A549 (cell line): Measurements from ENCODE around the gene NRXN3.

Source experiments
- CHD2 ChIP-seq: fragments of 150-350 bp; IDR thresholded peaks from 2 replicates; pipeline ENCODE4 v1.6.1; 2014; ENCODE audit warnings: low read length; ENCODE audit not compliant: partially characterized antibody
- FOSL2 ChIP-seq, 2 experiments: fragments of 450-650 bp in 1 of 2; fragments of >200 bp in 1 of 2; sonication (Bioruptor Twin) in 1 of 2; formaldehyde crosslinking; IDR thresholded peaks; 2 replicates each; pipeline versions ENCODE4 v1.5.0 to v1.6.1; 2016 to 2020; ENCODE audit warnings: mild to moderate bottlenecking in 1 of 2, moderate library complexity in 1 of 2
- MAZ ChIP-seq: fragments of 150-350 bp; IDR thresholded peaks from 2 replicates; pipeline ENCODE4 v1.6.1; 2014; ENCODE audit warnings: antibody characterized with exemption, low read depth, low read length, borderline replicate concordance
- MYC ChIP-seq: IDR thresholded peaks from 2 replicates; pipeline ENCODE4 v1.6.1; 2012; ENCODE audit warnings: mild to moderate bottlenecking, inconsistent platforms, low read length, improper control_type of control experiment, borderline replicate concordance
- POLR2A ChIP-seq: IDR thresholded peaks from 2 replicates; pipeline ENCODE4 v1.6.1; 2012; ENCODE audit warnings: mild to moderate bottlenecking, low read length
- RAD21 ChIP-seq, 2 experiments: fragments of >200 bp in 1 of 2; sonication (Bioruptor Twin) in 1 of 2; formaldehyde crosslinking in 1 of 2; IDR thresholded peaks in 1 of 2; conservative IDR thresholded peaks in 1 of 2; 2 replicates in 1 of 2; 3 replicates in 1 of 2; pipeline ENCODE4 v1.6.1; 2012 to 2018; ENCODE audit warnings: inconsistent platforms in 1 of 2
- RCOR1 ChIP-seq: fragments of 150-350 bp; IDR thresholded peaks from 2 replicates; pipeline ENCODE4 v1.6.1; 2014; ENCODE audit warnings: antibody characterized with exemption, low read length, low read depth
- SMC3 ChIP-seq: fragments of >200 bp; sonication (Bioruptor Twin); formaldehyde crosslinking; IDR thresholded peaks from 3 replicates; pipeline ENCODE4 v1.6.1; 2018; ENCODE audit warnings: inconsistent platforms
- TF ChIP-seq, protein P1 (sequence below): fragments of 200-600 bp; sonication (generic); IDR thresholded peaks from 2 replicates; pipeline ENCODE4 v1.6.1; 2016; ENCODE audit warnings: antibody characterized with exemption, mild to moderate bottlenecking, moderate library complexity
- TF ChIP-seq, protein P2 (sequence below): fragments of >200 bp; sonication (Bioruptor Twin); formaldehyde crosslinking; IDR thresholded peaks from 3 replicates; pipeline ENCODE4 v1.5.1; 2016
- TF ChIP-seq, protein P3 (sequence below): IDR thresholded peaks from 2 replicates; pipeline ENCODE4 v1.6.1; 2012

DNA sequence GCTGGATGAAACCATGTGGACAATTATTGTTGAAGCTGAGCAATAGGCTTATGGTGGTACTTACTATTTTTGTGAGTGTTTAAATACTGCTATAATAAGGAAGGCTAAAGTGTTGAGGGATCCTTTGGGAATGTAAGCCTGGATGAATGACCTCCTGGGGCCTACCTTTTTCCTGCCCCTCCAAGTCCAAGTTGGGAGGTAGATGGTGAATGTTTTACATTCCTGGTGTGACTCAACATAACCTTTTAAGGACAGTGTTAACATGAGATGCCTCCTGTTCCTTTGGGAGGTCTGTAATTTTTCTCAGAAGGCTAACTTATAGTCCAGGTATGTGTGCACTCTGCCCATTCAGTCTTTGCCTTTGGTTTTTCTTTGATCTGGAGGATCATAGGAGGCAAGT, 315.9 kb downstream of the NRXN3 start:
- TF ChIP-seq POLR2A = no peak
- TF ChIP-seq, protein P1, sequence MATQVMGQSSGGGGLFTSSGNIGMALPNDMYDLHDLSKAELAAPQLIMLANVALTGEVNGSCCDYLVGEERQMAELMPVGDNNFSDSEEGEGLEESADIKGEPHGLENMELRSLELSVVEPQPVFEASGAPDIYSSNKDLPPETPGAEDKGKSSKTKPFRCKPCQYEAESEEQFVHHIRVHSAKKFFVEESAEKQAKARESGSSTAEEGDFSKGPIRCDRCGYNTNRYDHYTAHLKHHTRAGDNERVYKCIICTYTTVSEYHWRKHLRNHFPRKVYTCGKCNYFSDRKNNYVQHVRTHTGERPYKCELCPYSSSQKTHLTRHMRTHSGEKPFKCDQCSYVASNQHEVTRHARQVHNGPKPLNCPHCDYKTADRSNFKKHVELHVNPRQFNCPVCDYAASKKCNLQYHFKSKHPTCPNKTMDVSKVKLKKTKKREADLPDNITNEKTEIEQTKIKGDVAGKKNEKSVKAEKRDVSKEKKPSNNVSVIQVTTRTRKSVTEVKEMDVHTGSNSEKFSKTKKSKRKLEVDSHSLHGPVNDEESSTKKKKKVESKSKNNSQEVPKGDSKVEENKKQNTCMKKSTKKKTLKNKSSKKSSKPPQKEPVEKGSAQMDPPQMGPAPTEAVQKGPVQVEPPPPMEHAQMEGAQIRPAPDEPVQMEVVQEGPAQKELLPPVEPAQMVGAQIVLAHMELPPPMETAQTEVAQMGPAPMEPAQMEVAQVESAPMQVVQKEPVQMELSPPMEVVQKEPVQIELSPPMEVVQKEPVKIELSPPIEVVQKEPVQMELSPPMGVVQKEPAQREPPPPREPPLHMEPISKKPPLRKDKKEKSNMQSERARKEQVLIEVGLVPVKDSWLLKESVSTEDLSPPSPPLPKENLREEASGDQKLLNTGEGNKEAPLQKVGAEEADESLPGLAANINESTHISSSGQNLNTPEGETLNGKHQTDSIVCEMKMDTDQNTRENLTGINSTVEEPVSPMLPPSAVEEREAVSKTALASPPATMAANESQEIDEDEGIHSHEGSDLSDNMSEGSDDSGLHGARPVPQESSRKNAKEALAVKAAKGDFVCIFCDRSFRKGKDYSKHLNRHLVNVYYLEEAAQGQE = no peak
- TF ChIP-seq, protein P2, sequence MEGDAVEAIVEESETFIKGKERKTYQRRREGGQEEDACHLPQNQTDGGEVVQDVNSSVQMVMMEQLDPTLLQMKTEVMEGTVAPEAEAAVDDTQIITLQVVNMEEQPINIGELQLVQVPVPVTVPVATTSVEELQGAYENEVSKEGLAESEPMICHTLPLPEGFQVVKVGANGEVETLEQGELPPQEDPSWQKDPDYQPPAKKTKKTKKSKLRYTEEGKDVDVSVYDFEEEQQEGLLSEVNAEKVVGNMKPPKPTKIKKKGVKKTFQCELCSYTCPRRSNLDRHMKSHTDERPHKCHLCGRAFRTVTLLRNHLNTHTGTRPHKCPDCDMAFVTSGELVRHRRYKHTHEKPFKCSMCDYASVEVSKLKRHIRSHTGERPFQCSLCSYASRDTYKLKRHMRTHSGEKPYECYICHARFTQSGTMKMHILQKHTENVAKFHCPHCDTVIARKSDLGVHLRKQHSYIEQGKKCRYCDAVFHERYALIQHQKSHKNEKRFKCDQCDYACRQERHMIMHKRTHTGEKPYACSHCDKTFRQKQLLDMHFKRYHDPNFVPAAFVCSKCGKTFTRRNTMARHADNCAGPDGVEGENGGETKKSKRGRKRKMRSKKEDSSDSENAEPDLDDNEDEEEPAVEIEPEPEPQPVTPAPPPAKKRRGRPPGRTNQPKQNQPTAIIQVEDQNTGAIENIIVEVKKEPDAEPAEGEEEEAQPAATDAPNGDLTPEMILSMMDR = no peak
- TF ChIP-seq MAZ = no peak
- no peak for TF ChIP-seq RAD21 (conservative IDR thresholded peaks at IDR 0.05 in 1 of 2, IDR thresholded peaks at IDR 0.05 in 1 of 2)
- no peak for TF ChIP-seq CHD2
- TF ChIP-seq MYC = no peak
- no peak for TF ChIP-seq RCOR1
- TF ChIP-seq FOSL2 (IDR thresholded peaks at IDR 0.05) = no peak
- no peak for TF ChIP-seq FOSL2 (CRISPR knock-in tag; IDR thresholded peaks at IDR 0.05)
- TF ChIP-seq, protein P3, sequence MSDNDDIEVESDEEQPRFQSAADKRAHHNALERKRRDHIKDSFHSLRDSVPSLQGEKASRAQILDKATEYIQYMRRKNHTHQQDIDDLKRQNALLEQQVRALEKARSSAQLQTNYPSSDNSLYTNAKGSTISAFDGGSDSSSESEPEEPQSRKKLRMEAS = no peak
- TF ChIP-seq SMC3 = no peak
